Measurements from ENCODE around the gene ZNRF1. TPM values are rescaled to one million over a fixed set of nuclear protein-coding genes. Genes with fewer than 3 reads are reported as not detected.

Gene ZNRF1
- total and polyA plus RNA-seq, 3 donors from 2014 or later, result 51.8 to 93.0 (median 90.4) TPM

GRCh38 chr16:75114179-75114945 is 115.5 kb downstream of the ZNRF1 start:
- Histone ChIP-seq H3K36me3 (ENCODE audit: low read depth, missing control alignments) (no peaks in the 10 kb centered on the region), H3K4me1 (peaks cover 34% of the 10 kb centered on the region), H3K4me3 (peak overlapping the region in 1 of 2 donors; percentile 8), H3K27me3 (no peaks in the 10 kb centered on the region), H3K27ac (no peak overlapping the region), H3K9me3 (no peaks in the 10 kb centered on the region)
- no peak for TF ChIP-seq CTCF (IDR thresholded peaks at IDR 0.05)
- no peak for TF ChIP-seq POLR2A (IDR thresholded peaks at IDR 0.05)
- WGBS, 2 donors, result 56 to 58% methylated on average over 12 to 38 of the region's 44 CpGs
- no peak for DNase-seq
- intact Hi-C loops (cut with DNase I; ENCODE audit: low total_unique reads), result no loop called here

GRCh38 chr16:75114946-75115825 is 116.4 kb downstream of the ZNRF1 start:
- intact Hi-C loops (cut with DNase I; ENCODE audit: low total_unique reads), result no loop called here
- DNase-seq, result no peak
- peaks cover 26% of the 10 kb centered on the region for H3K4me1 ChIP-seq
- H3K36me3 ChIP-seq (ENCODE audit: low read depth, missing control alignments), result no peaks in the 10 kb centered on the region
- H3K27me3 ChIP-seq, result no peaks in the 10 kb centered on the region
- peak overlapping the region in 1 of 2 donors; percentile 8 for H3K4me3 ChIP-seq
- no peaks in the 10 kb centered on the region for H3K9me3 ChIP-seq
- no peak overlapping the region for H3K27ac ChIP-seq
- 40 to 65% methylated on average over 19 to 44 of the region's 45 CpGs for WGBS, 2 donors
- TF ChIP-seq CTCF (IDR thresholded peaks at IDR 0.05), result no peak
- TF ChIP-seq POLR2A (IDR thresholded peaks at IDR 0.05), result no peak

- no peak for TF ChIP-seq CTCF (IDR thresholded peaks at IDR 0.05)
- TF ChIP-seq POLR2A (IDR thresholded peaks at IDR 0.05), result no peak
- WGBS, 2 donors, result 31 to 47% methylated on average over 7 to 15 of the region's 15 CpGs
- H3K4me3 ChIP-seq, result peak within 1 kb of the TSS; percentile 22 to 38
- H3K27me3 ChIP-seq, result no peaks in the 10 kb centered on the region
- H3K27ac ChIP-seq, result peak within 1 kb of the TSS in 1 of 2 donors; percentile 51
- DNase-seq, result peak; percentile 91
- no peaks in the 10 kb centered on the region for H3K36me3 ChIP-seq (ENCODE audit: low read depth, missing control alignments)
- no peaks in the 10 kb centered on the region for H3K9me3 ChIP-seq
- peaks cover 15% of the 10 kb centered on the region for H3K4me1 ChIP-seq
- intact Hi-C loops (cut with DNase I; ENCODE audit: low total_unique reads), result no loop called here
Observed at GRCh38 chr16:75116081-75116910, 117.5 kb downstream of the ZNRF1 start, which contains the start of gene LDHD. LDHD (minus strand) TSS chr16:75116780; CDS start chr16:75116720, 60 bp downstream.

- no peak for DNase-seq
- no peak for TF ChIP-seq CTCF (IDR thresholded peaks at IDR 0.05)
- TF ChIP-seq POLR2A (IDR thresholded peaks at IDR 0.05), result no peak
- no peaks in the 10 kb centered on the region for H3K36me3 ChIP-seq (ENCODE audit: low read depth, missing control alignments)
- H3K27me3 ChIP-seq, result no peaks in the 10 kb centered on the region
- peaks cover 10% of the 10 kb centered on the region for H3K4me1 ChIP-seq
- H3K4me3 ChIP-seq, result no peak overlapping the region
- WGBS, 2 donors, result 26 to 48% methylated on average over 3 of the region's 3 CpGs
- no peak overlapping the region for H3K27ac ChIP-seq
- intact Hi-C loops (cut with DNase I; ENCODE audit: low total_unique reads), result no loop called here
- H3K9me3 ChIP-seq, result no peaks in the 10 kb centered on the region
Observed at GRCh38 chr16:75116911-75117245, 118.1 kb downstream of the ZNRF1 start.

Measured in testis (tissue), 3 donors.